HepG2 (cell line): ENCODE measurements around the gene CYB5A. TPM values are rescaled to one million over a fixed set of nuclear protein-coding genes. Genes with fewer than 3 reads are reported as not detected.

ENCODE experiments used
- AFF4 ChIP-seq: sonication (generic); formaldehyde crosslinking; IDR thresholded peaks from 2 replicates; pipeline ENCODE4 v1.4.0; 2020; ENCODE audit warnings: missing genetic modification reagents
- BATF2 ChIP-seq: sonication (generic); formaldehyde crosslinking; IDR thresholded peaks from 2 replicates; pipeline ENCODE4 v1.8.0; 2022; ENCODE audit warnings: mild to moderate bottlenecking, missing genetic modification reagents, moderate library complexity
- CBX2 ChIP-seq, 2 experiments: fragments of 200-600 bp in 1 of 2; sonication (generic); formaldehyde crosslinking in 1 of 2; IDR thresholded peaks; 2 replicates each; pipeline versions ENCODE4 v1.7.0 to v1.8.1; 2018 to 2022; ENCODE audit warnings: low read depth in 2 of 2, low read length in 1 of 2, mild to moderate bottlenecking in 1 of 2, missing genetic modification reagents in 1 of 2
- KAT7 ChIP-seq: IDR thresholded peaks from 2 replicates; pipeline ENCODE4 v1.6.1; 2018; ENCODE audit warnings: borderline replicate concordance, missing compliant biosample characterization
- MIER3 ChIP-seq: IDR thresholded peaks from 2 replicates; pipeline ENCODE4 v1.6.1; 2016; ENCODE audit warnings: missing compliant biosample characterization, borderline replicate concordance
- PHF8 ChIP-seq: sonication (generic); formaldehyde crosslinking; IDR thresholded peaks from 2 replicates; pipeline ENCODE4 v1.5.0; 2020; ENCODE audit warnings: missing genetic modification reagents
- SIX4 ChIP-seq: sonication (generic); formaldehyde crosslinking; IDR thresholded peaks from 2 replicates; pipeline ENCODE4 v1.4.0; 2020; ENCODE audit warnings: missing genetic modification reagents
- TFE3 ChIP-seq: IDR thresholded peaks from 2 replicates; pipeline ENCODE4 v1.6.1; 2016
- YY1 ChIP-seq: IDR thresholded peaks from 2 replicates; pipeline ENCODE4 v1.6.1; 2011; ENCODE audit warnings: low read length, low read depth, moderate library complexity, mild to moderate bottlenecking; ENCODE audit not compliant: insufficient read depth, insufficient replicate concordance
- ZFP1 ChIP-seq: IDR thresholded peaks from 2 replicates; pipeline ENCODE4 v1.6.1; 2016
- ZFP36L2 ChIP-seq: sonication (generic); formaldehyde crosslinking; IDR thresholded peaks from 2 replicates; pipeline ENCODE4 v1.4.0; 2020; ENCODE audit warnings: missing genetic modification reagents
- ZFP82 ChIP-seq: sonication (generic); formaldehyde crosslinking; IDR thresholded peaks from 2 replicates; pipeline ENCODE4 v1.5.1; 2020; ENCODE audit warnings: mild to moderate bottlenecking, missing genetic modification reagents, borderline replicate concordance
- ZNF121 ChIP-seq: sonication (generic); formaldehyde crosslinking; IDR thresholded peaks from 2 replicates; pipeline ENCODE4 v1.5.0; 2020; ENCODE audit warnings: mild to moderate bottlenecking, missing genetic modification reagents
- ZNF34 ChIP-seq: sonication (generic); formaldehyde crosslinking; IDR thresholded peaks from 2 replicates; pipeline ENCODE4 v1.4.0; 2020; ENCODE audit warnings: mild to moderate bottlenecking, missing genetic modification reagents, borderline replicate concordance
- ZNF44 ChIP-seq: sonication (generic); formaldehyde crosslinking; IDR thresholded peaks from 2 replicates; pipeline ENCODE4 v1.5.1; 2020; ENCODE audit warnings: mild to moderate bottlenecking, missing genetic modification reagents
- ZNF564 ChIP-seq: sonication (generic); formaldehyde crosslinking; IDR thresholded peaks from 2 replicates; pipeline ENCODE4 v1.8.1; 2023; ENCODE audit warnings: mild to moderate bottlenecking, missing genetic modification reagents
- polyA plus RNA-seq, 8 experiments: library from polyadenylated mRNA; depleted of rRNA in 3 of 8; stranded (reverse) in 7 of 8; unstranded in 1 of 8; fragments of >200 nt; fragmentation: Illumina TruSeq in 4 of 8; extraction: Trizol in 4 of 8; gene quantifications; 2 replicates each; pipeline versions ENCODE4 v1.2.1 to v1.2.3, GENCODE V29; 2011 to 2016; ENCODE audit warnings: low read depth in 4 of 8, missing spikeins in 1 of 8, mixed read lengths in 1 of 8; ENCODE audit not compliant: insufficient read depth in 1 of 8
- total RNA-seq, 5 experiments: library from RNA; depleted of rRNA; stranded (reverse); fragments of >200 nt; fragmentation: Illumina TruSeq; extraction: Trizol; gene quantifications; 2 replicates each; pipeline ENCODE4 v1.2.3, GENCODE V29; 2016; ENCODE audit warnings: low read depth in 1 of 5
- TF ChIP-seq, protein P1 (sequence below): IDR thresholded peaks from 2 replicates; pipeline ENCODE4 v1.6.1; 2018; ENCODE audit warnings: missing genetic modification reagents, mild to moderate bottlenecking, missing compliant biosample characterization
- TF ChIP-seq, protein P2 (sequence below): IDR thresholded peaks from 2 replicates; pipeline ENCODE4 v1.6.1; 2016; ENCODE audit warnings: low read depth, borderline replicate concordance
- TF ChIP-seq, protein P3 (sequence below): sonication (generic); formaldehyde crosslinking; IDR thresholded peaks from 2 replicates; pipeline ENCODE4 v1.8.0; 2022; ENCODE audit warnings: missing genetic modification reagents, mild to moderate bottlenecking, moderate library complexity, borderline replicate concordance

Gene CYB5A
- total and polyA plus RNA-seq, 2 of the 13 experiments (the other 11 are each of a cell fraction or from before 2014, with no cell fraction given): 215 to 356 TPM

DNA sequence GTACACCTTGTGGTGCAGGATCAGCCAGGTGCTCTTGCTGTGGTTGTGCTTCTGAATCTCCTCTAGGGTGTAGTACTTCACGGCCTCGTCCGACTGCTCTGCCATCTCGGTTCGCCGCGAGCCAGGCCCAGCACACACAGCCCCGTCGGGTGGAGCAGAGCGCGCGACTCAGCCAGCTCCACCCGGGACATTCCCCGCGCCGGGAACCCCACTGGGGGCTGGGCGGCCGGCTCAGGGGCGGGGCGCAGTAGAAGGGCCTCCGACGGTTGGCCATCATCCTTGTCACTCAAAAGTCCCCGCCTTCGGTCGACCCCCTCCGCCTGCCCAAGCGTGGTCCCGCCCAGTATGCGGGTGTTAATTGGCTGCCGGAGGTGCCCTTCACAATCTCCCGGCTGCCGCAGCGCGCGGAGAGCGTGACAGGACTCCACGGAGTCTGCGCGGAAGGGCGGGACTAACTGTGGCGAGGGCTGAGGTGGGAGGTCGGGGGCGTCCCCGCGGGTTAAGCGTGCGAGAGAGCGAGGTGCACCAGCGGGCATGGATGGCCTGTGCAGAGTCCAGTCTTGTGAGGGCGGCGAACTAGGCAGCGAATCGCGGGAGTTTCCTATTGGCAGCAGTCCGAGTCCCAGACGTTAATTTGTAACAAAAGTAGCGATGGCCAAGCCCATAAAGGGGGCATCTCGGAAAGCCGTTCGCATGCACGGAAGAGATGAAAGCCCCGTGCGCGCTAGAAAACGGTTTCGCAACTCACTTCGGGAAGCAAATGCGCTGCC is at the start of gene CYB5A (continued):
- TF ChIP-seq MIER3: peak; percentile 72; the same call in 1 of the 2 replicates
- peak; percentile 18 for TF ChIP-seq YY1
- TF ChIP-seq, protein P1, sequence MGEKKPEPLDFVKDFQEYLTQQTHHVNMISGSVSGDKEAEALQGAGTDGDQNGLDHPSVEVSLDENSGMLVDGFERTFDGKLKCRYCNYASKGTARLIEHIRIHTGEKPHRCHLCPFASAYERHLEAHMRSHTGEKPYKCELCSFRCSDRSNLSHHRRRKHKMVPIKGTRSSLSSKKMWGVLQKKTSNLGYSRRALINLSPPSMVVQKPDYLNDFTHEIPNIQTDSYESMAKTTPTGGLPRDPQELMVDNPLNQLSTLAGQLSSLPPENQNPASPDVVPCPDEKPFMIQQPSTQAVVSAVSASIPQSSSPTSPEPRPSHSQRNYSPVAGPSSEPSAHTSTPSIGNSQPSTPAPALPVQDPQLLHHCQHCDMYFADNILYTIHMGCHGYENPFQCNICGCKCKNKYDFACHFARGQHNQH (CRISPR knock-in tag): 0 out of 2 replicates have a peak, but pooled peaks have one; percentile 41
- peak; percentile 60; the same call in 1 of the 2 replicates for TF ChIP-seq PHF8
- TF ChIP-seq ZFP1: no peak; the same call in 1 of the 2 replicates
- no peak for TF ChIP-seq ZNF564
- no peak for TF ChIP-seq KAT7 (CRISPR knock-in tag)
- TF ChIP-seq BATF2 (CRISPR knock-in tag): no peak
- TF ChIP-seq ZFP82 (CRISPR knock-in tag): peak; percentile 90; the same call in 1 of the 2 replicates
- TF ChIP-seq TFE3 (CRISPR knock-in tag): peak; percentile 52; the same call in 1 of the 2 replicates
- no peak for TF ChIP-seq SIX4
- TF ChIP-seq, protein P2, sequence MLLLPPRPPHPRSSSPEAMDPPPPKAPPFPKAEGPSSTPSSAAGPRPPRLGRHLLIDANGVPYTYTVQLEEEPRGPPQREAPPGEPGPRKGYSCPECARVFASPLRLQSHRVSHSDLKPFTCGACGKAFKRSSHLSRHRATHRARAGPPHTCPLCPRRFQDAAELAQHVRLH (CRISPR knock-in tag): no peak
- TF ChIP-seq, protein P3, sequence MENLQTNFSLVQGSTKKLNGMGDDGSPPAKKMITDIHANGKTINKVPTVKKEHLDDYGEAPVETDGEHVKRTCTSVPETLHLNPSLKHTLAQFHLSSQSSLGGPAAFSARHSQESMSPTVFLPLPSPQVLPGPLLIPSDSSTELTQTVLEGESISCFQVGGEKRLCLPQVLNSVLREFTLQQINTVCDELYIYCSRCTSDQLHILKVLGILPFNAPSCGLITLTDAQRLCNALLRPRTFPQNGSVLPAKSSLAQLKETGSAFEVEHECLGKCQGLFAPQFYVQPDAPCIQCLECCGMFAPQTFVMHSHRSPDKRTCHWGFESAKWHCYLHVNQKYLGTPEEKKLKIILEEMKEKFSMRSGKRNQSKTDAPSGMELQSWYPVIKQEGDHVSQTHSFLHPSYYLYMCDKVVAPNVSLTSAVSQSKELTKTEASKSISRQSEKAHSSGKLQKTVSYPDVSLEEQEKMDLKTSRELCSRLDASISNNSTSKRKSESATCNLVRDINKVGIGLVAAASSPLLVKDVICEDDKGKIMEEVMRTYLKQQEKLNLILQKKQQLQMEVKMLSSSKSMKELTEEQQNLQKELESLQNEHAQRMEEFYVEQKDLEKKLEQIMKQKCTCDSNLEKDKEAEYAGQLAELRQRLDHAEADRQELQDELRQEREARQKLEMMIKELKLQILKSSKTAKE (CRISPR knock-in tag): 0 out of 2 replicates have a peak, but pooled peaks have one; percentile 8
- no peak for TF ChIP-seq CBX2 (IDR thresholded peaks at IDR 0.05; ENCODE audit: low read depth, low read length)
- TF ChIP-seq CBX2 (CRISPR knock-in tag; IDR thresholded peaks at IDR 0.05; ENCODE audit: low read depth): no peak
- TF ChIP-seq ZNF121 (CRISPR knock-in tag): 0 out of 2 replicates have a peak, but pooled peaks have one; percentile 27
- TF ChIP-seq ZFP36L2 (CRISPR knock-in tag): no peak
- no peak; the same call in 1 of the 2 replicates for TF ChIP-seq ZNF34 (CRISPR knock-in tag)
- TF ChIP-seq ZNF44 (CRISPR knock-in tag): no peak; the same call in 1 of the 2 replicates
- TF ChIP-seq AFF4 (CRISPR knock-in tag): no peak
